ENCODE measurements around the gene BRD4. TPM values are rescaled to one million over a fixed set of nuclear protein-coding genes. Genes with fewer than 3 reads are reported as not detected.

BRD4 gene
- total and polyA plus RNA-seq, 2 donors (not counting 3 experiments of a cell fraction or from before 2014, with no cell fraction given): 14.9 to 125 TPM

DNA sequence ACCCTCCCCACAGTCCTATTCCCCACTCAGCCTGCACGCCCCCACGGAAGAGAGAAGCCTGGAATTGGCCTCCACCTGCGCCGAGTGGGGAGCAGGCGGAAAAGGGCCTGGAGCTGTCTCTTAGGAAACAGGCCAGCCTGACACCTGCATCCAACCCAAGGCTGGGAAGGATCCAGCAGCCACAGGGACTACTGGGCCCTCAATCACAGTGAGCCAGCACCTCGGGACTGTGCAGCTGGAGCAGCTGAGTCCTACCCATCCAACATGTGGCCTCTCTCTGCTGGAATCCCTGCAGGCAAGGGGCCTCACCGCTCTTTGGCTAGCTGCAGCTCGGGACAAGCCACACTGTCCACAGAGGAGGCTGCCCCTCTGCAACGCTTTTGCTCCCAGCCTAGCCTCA is 91.8 kb downstream of the BRD4 start:
- ChIA-PET POLR2A (no interaction called here), CTCF (interaction anchor here (1.1 kb wide), 1 partner anchor 10 kb away, joined by 3 read pairs; no protein-coding TSS in a partner anchor)
- no peak overlapping the region for H3K27ac ChIP-seq (ENCODE audit: insufficient read depth, low read depth, low read length)
- no peak for DNase-seq (ENCODE audit: low read depth, low spot score)
- no peaks in the 10 kb centered on the region for H3K79me2 ChIP-seq (ENCODE audit: control insufficient read depth, insufficient read depth, low read length)
- H3K4me1 ChIP-seq (ENCODE audit: control insufficient read depth, extremely low read depth, insufficient read depth, low read length): no peaks in the 10 kb centered on the region
- H4K20me1 ChIP-seq (replicated peaks; ENCODE audit: control insufficient read depth, extremely low read depth, insufficient read depth, low read length): no peaks in the 10 kb centered on the region
- intact Hi-C loops (cut with micrococcal nuclease) (no loop called here), dilution Hi-C loops (cut with MboI; ENCODE audit: extremely low pct_ligation_motif_present, low sequenced_read_pairs) (no loop called here)
- TF ChIP-seq, protein P1, sequence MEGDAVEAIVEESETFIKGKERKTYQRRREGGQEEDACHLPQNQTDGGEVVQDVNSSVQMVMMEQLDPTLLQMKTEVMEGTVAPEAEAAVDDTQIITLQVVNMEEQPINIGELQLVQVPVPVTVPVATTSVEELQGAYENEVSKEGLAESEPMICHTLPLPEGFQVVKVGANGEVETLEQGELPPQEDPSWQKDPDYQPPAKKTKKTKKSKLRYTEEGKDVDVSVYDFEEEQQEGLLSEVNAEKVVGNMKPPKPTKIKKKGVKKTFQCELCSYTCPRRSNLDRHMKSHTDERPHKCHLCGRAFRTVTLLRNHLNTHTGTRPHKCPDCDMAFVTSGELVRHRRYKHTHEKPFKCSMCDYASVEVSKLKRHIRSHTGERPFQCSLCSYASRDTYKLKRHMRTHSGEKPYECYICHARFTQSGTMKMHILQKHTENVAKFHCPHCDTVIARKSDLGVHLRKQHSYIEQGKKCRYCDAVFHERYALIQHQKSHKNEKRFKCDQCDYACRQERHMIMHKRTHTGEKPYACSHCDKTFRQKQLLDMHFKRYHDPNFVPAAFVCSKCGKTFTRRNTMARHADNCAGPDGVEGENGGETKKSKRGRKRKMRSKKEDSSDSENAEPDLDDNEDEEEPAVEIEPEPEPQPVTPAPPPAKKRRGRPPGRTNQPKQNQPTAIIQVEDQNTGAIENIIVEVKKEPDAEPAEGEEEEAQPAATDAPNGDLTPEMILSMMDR (IDR thresholded peaks at IDR 0.05; ENCODE audit: extremely low read depth in 1 of 2, insufficient read depth in 1 of 2, low read depth in 1 of 2, low read length in 2 of 2): no peak
- H3K9ac ChIP-seq (replicated peaks; ENCODE audit: extremely low read depth, insufficient read depth, low read length): no peak overlapping the region
- no peaks in the 10 kb centered on the region for H3K9me3 ChIP-seq (replicated peaks; ENCODE audit: control insufficient read depth, insufficient read depth, low read length)
- H2AFZ ChIP-seq (ENCODE audit: low read depth, low read length): no peak overlapping the region
- no peaks in the 10 kb centered on the region for H3K27me3 ChIP-seq (ENCODE audit: control insufficient read depth in 2 of 2, insufficient read depth in 2 of 2, low read length in 2 of 2)
- H3K4me3 ChIP-seq (replicated peaks in 1 of 3; ENCODE audit: insufficient read depth in 1 of 3, low read depth in 1 of 3, low read length in 3 of 3): no peak overlapping the region
- FAIRE-seq: no peak
- no TSS peak for BruUV-seq (replicated peaks)
- no peaks in the 10 kb centered on the region for H3K9me1 ChIP-seq (replicated peaks; ENCODE audit: control insufficient read depth, extremely low read depth, insufficient read depth, low read length)
- peaks cover 17 to 68% of the 10 kb centered on the region in 2 experiments for H3K36me3 ChIP-seq (ENCODE audit: control insufficient read depth in 2 of 2, extremely low read depth in 1 of 2, insufficient read depth in 2 of 2, low read length in 2 of 2)
- no peak overlapping the region for H3K4me2 ChIP-seq (ENCODE audit: insufficient read depth, low read length)

DNA sequence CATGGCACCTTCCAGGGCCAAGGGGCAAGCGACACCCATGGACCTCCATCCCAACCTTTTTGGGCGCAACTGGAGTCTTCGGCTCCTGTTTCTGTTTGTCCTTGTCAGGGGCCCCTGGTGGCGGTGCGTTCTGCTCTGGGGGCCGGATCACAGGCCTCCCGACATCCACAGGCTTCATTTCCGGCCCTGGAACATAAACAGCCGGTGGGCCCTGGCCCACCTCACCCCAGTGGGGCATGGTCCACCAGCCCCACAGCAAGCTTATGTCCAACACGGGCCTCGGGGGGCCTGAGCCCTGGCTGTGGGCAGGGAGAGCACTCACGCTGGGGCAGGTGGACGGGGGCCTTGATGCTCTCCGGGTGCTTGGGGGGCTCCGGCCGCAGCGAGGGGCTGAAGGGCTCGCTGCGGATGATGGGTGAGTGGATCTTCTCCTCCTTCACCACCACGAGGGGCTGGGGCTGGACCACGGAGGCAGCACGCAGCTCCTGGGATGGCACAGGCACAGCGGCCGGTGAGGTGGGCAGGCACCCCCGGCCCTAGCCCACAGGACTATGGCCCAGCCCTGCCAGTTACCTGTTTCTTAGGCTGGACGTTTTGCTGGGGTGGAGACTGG is 92.9 kb downstream of the BRD4 start:
- Histone ChIP-seq H2AFZ (ENCODE audit: low read depth, low read length) (no peak overlapping the region), H3K9me1 (replicated peaks; ENCODE audit: control insufficient read depth, extremely low read depth, insufficient read depth, low read length) (no peaks in the 10 kb centered on the region), H3K27me3 (ENCODE audit: control insufficient read depth in 2 of 2, insufficient read depth in 2 of 2, low read length in 2 of 2) (no peaks in the 10 kb centered on the region), H3K4me2 (ENCODE audit: insufficient read depth, low read length) (no peak overlapping the region), H3K79me2 (ENCODE audit: control insufficient read depth, insufficient read depth, low read length) (no peaks in the 10 kb centered on the region), H3K36me3 (ENCODE audit: control insufficient read depth in 2 of 2, extremely low read depth in 1 of 2, insufficient read depth in 2 of 2, low read length in 2 of 2) (peaks cover 17 to 60% of the 10 kb centered on the region in 2 experiments), H3K27ac (ENCODE audit: insufficient read depth, low read depth, low read length) (no peak overlapping the region), H3K9ac (replicated peaks; ENCODE audit: extremely low read depth, insufficient read depth, low read length) (no peak overlapping the region), H3K4me1 (ENCODE audit: control insufficient read depth, extremely low read depth, insufficient read depth, low read length) (no peaks in the 10 kb centered on the region), H3K9me3 (replicated peaks; ENCODE audit: control insufficient read depth, insufficient read depth, low read length) (no peaks in the 10 kb centered on the region), H3K4me3 (replicated peaks in 1 of 3; ENCODE audit: insufficient read depth in 1 of 3, low read depth in 1 of 3, low read length in 3 of 3) (no peak overlapping the region), H4K20me1 (replicated peaks; ENCODE audit: control insufficient read depth, extremely low read depth, insufficient read depth, low read length) (no peaks in the 10 kb centered on the region)
- ChIA-PET CTCF (no interaction called here), POLR2A (no interaction called here)
- BruUV-seq (replicated peaks): no TSS peak
- no peak for FAIRE-seq
- intact Hi-C loops (cut with micrococcal nuclease) (no loop called here), dilution Hi-C loops (cut with MboI; ENCODE audit: extremely low pct_ligation_motif_present, low sequenced_read_pairs) (no loop called here)
- no peak for DNase-seq (ENCODE audit: low read depth, low spot score)
- TF ChIP-seq, protein P1 (IDR thresholded peaks at IDR 0.05; ENCODE audit: extremely low read depth in 1 of 2, insufficient read depth in 1 of 2, low read depth in 1 of 2, low read length in 2 of 2): no peak
- TF ChIP-seq EZH2 (IDR thresholded peaks at IDR 0.05; ENCODE audit: borderline replicate concordance, low read depth, low read length, severe bottlenecking): no peak
- TF ChIP-seq MYC (IDR thresholded peaks at IDR 0.05; ENCODE audit: low read depth, low read length): no peak
- TF ChIP-seq, protein P2, sequence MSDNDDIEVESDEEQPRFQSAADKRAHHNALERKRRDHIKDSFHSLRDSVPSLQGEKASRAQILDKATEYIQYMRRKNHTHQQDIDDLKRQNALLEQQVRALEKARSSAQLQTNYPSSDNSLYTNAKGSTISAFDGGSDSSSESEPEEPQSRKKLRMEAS (IDR thresholded peaks at IDR 0.05; ENCODE audit: insufficient read depth, insufficient read length): no peak
- no peak for TF ChIP-seq GATA2 (IDR thresholded peaks at IDR 0.05; ENCODE audit: insufficient read depth, insufficient read length, low read depth, low read length)
- no peak for TF ChIP-seq JUN (IDR thresholded peaks at IDR 0.05; ENCODE audit: borderline replicate concordance, insufficient read depth, insufficient read length, low read depth)
- no peak for TF ChIP-seq POLR2AphosphoS5 (IDR thresholded peaks at IDR 0.05; ENCODE audit: insufficient read depth, low read depth, low read length)
